ENCODE data around the gene ZNF670. TPM values are rescaled to one million over a fixed set of nuclear protein-coding genes. Genes with fewer than 3 reads are reported as not detected.

The ZNF670 gene
- polyA plus RNA-seq, 2 donors = 0.49 to 1.4 TPM

DNA sequence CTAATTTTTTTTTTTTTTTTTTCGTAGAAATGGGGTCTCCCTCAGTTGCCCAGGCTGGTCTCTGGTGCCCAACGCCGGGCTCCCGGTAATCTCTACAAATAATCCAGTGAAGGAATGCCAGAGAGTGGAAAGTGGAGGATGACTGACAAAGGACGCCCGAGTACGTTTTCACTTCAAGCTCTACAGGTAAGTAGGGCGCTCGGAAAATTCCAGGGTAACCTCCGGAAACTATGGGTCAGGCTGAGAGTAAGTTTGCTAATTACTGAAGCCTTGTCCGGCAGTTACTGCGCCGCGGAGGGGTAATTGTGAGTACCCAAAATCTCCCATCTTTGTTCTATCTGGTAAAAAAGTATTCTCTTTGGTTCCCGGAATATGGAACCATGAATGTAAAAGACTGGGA lies 27.4 kb upstream of the ZNF670 start:
- Histone ChIP-seq H3K4me1 (ENCODE audit: control insufficient read depth in 2 of 2, insufficient read depth in 2 of 2, low read length in 1 of 2) (peaks cover 0 to 2% of the 10 kb centered on the region in 2 donors), H3K9me3 (ENCODE audit: control insufficient read depth in 2 of 2, insufficient read depth in 1 of 2, low read depth in 1 of 2, low read length in 1 of 2) (peaks cover 0 to 2% of the 10 kb centered on the region in 2 donors), H3K4me3 (ENCODE audit: low read depth in 1 of 2, low read length in 2 of 2) (no peak overlapping the region), H3K36me3 (ENCODE audit: control insufficient read depth in 2 of 2, insufficient read depth in 2 of 2, low read length in 1 of 2) (peaks cover 0 to 2% of the 10 kb centered on the region in 2 donors), H3K27me3 (ENCODE audit: control insufficient read depth in 1 of 2, insufficient read depth in 2 of 2, low read length in 2 of 2) (no peaks in the 10 kb centered on the region), H3K27ac (ENCODE audit: low read depth in 2 of 2, low read length in 1 of 2) (no peak overlapping the region)
- 91% methylated on average over 15 of the region's 15 CpGs for WGBS, 2 donors

DNA sequence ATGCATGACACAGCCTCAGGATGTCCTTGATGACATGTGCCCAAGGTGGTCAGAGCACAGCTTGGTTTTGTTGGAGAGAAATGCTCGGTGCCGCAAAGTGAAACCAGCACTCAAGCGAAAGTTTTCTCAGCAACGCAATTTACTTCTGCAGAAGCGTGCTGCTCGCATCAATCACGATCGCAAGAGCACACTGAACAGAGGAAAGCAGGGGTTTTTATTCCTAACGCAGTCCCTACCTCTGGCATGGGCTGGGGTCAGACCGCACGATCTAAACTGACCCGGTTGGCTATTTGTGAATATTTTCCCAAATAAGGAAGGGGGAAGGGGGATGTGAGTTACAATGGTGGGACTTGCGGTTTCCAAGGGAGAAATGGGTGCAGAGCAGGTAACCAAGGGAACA lies 26.4 kb upstream of the ZNF670 start:
- Histone ChIP-seq H3K9me3 (ENCODE audit: control insufficient read depth in 2 of 2, insufficient read depth in 1 of 2, low read depth in 1 of 2, low read length in 1 of 2) (peaks cover 0 to 7% of the 10 kb centered on the region in 2 donors), H3K4me1 (ENCODE audit: control insufficient read depth in 2 of 2, insufficient read depth in 2 of 2, low read length in 1 of 2) (no peaks in the 10 kb centered on the region), H3K27me3 (ENCODE audit: control insufficient read depth in 1 of 2, insufficient read depth in 2 of 2, low read length in 2 of 2) (no peaks in the 10 kb centered on the region), H3K36me3 (ENCODE audit: control insufficient read depth in 2 of 2, insufficient read depth in 2 of 2, low read length in 1 of 2) (peaks cover 7 to 9% of the 10 kb centered on the region in 2 donors), H3K27ac (ENCODE audit: low read depth in 2 of 2, low read length in 1 of 2) (no peak overlapping the region), H3K4me3 (ENCODE audit: low read depth in 1 of 2, low read length in 2 of 2) (peak overlapping the region in 1 of 2 donors; percentile 86)
- 66 to 83% methylated on average over 13 of the region's 13 CpGs for WGBS, 2 donors

DNA sequence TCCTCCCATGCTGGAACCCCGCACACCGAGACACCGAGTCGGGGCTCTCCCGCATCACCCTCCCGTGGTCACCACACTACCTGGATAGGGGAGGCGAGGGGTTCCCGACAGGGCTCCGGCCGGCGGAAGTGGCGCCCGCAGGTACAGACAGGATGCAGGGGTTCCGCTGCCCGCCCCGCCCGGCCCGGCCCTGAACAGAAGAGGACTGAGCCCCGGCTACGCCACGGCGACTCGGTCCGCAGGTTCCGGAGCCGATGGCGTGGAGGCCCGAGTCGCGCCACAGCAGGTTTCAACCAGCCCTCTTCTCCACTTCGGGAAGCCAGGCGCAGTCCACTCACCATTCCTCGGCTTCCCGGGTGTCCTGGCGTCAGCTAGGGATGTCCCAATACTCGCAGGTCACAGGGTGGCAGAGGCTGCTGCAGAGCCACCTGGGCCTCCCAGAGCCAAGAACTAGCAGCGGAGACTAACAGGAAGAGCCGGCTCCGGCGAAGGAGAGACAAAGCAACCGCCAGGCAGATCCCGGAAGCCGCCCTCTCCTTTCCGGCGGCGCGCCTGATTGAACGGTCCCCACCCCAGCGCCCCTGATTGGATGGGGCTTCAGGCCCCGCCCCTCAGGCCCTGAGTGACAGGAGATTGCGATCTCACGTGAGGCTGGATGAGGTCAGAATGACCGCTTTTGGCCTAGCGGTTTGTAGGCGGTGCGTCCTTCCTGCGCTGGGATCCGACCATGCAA lies 25.4 kb upstream of the ZNF670 start, which contains the start of gene ZNF669:
ZNF669 (minus strand) TSS at position 498 of the 733 bp plus-strand sequence; CDS start at position 341, 157 bp downstream.
- peaks cover 0 to 7% of the 10 kb centered on the region in 2 donors for H3K9me3 ChIP-seq (ENCODE audit: control insufficient read depth in 2 of 2, insufficient read depth in 1 of 2, low read depth in 1 of 2, low read length in 1 of 2)
- H3K4me3 ChIP-seq (ENCODE audit: low read depth in 1 of 2, low read length in 2 of 2) = peak within 1 kb of the TSS; percentile 84 to 86
- H3K27me3 ChIP-seq (ENCODE audit: control insufficient read depth in 1 of 2, insufficient read depth in 2 of 2, low read length in 2 of 2) = no peaks in the 10 kb centered on the region
- H3K4me1 ChIP-seq (ENCODE audit: control insufficient read depth in 2 of 2, insufficient read depth in 2 of 2, low read length in 1 of 2) = no peaks in the 10 kb centered on the region
- H3K27ac ChIP-seq (ENCODE audit: low read depth in 2 of 2, low read length in 1 of 2) = peak within 1 kb of the TSS; percentile 87 to 96
- 1% methylated on average over 53 to 58 of the region's 58 CpGs for WGBS, 2 donors
- H3K36me3 ChIP-seq (ENCODE audit: control insufficient read depth in 2 of 2, insufficient read depth in 2 of 2, low read length in 1 of 2) = peaks cover 7 to 9% of the 10 kb centered on the region in 2 donors

DNA sequence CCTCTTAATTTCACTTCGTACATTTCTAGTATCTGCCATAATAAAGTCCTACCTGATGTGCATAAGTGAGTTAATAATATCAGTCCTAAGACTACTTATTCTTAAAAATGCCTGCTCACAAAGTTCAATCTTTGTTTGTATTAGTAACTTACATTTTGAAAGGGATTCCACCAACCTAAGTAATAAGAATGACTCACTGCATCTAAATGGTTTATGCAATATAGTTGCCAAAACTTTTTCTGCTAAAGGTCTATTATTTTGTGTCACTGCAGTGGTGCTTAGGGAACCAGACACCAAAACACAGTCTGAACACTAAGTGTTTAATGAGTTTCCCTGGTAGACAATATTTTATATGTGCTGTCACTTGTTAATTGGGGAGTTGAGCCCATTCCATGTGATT lies 23.8 kb upstream of the ZNF670 start:
- Histone ChIP-seq H3K9me3 (ENCODE audit: control insufficient read depth in 2 of 2, insufficient read depth in 1 of 2, low read depth in 1 of 2, low read length in 1 of 2) (peaks cover 0 to 7% of the 10 kb centered on the region in 2 donors), H3K4me1 (ENCODE audit: control insufficient read depth in 2 of 2, insufficient read depth in 2 of 2, low read length in 1 of 2) (no peaks in the 10 kb centered on the region), H3K27ac (ENCODE audit: low read depth in 2 of 2, low read length in 1 of 2) (no peak overlapping the region), H3K27me3 (ENCODE audit: control insufficient read depth in 1 of 2, insufficient read depth in 2 of 2, low read length in 2 of 2) (no peaks in the 10 kb centered on the region), H3K4me3 (ENCODE audit: low read depth in 1 of 2, low read length in 2 of 2) (no peak overlapping the region), H3K36me3 (ENCODE audit: control insufficient read depth in 2 of 2, insufficient read depth in 2 of 2, low read length in 1 of 2) (peaks cover 7 to 9% of the 10 kb centered on the region in 2 donors)
- WGBS, 2 donors = 96 to 98% methylated on average over 1 of the region's 1 CpG

DNA sequence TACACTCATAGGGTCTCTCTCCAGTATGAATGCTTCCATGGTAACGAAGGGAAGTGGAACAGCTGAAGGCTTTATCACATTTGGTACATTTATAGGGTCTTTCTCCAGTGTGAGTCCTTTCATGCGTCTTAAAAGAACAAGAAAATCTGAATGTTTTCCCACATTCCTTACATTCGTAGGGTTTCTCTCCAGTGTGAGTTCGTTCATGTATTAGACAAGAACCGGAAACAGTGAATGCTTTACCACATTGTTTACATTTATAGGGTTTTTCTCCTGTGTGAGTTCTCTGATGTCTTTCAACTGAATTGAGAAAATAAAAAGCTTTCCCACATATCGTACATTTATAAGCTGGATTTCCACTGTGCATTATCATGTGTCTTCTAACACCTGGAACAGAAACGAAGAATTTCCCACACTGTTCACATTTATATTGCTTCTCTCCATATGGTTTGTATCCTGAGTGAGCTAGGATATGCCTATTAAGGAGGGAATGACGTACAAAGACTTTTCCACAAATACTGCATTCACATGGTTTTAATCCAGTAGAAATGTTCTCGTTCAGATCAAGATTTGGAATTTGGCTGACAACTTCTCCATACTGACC lies 22.2 kb upstream of the ZNF670 start:
- Histone ChIP-seq H3K4me3 (ENCODE audit: low read depth in 1 of 2, low read length in 2 of 2) (no peak overlapping the region), H3K9me3 (ENCODE audit: control insufficient read depth in 2 of 2, insufficient read depth in 1 of 2, low read depth in 1 of 2, low read length in 1 of 2) (peaks cover 6 to 12% of the 10 kb centered on the region in 2 donors), H3K4me1 (ENCODE audit: control insufficient read depth in 2 of 2, insufficient read depth in 2 of 2, low read length in 1 of 2) (peaks cover 0 to 6% of the 10 kb centered on the region in 2 donors), H3K36me3 (ENCODE audit: control insufficient read depth in 2 of 2, insufficient read depth in 2 of 2, low read length in 1 of 2) (peaks cover 7 to 9% of the 10 kb centered on the region in 2 donors), H3K27ac (ENCODE audit: low read depth in 2 of 2, low read length in 1 of 2) (no peak overlapping the region), H3K27me3 (ENCODE audit: control insufficient read depth in 1 of 2, insufficient read depth in 2 of 2, low read length in 2 of 2) (no peaks in the 10 kb centered on the region)
- WGBS, 2 donors = 97 to 98% methylated on average over 9 of the region's 9 CpGs

GRCh38 chr1:247096958-247097357 lies 18.3 kb upstream of the ZNF670 start:
- 94 to 95% methylated on average over 5 of the region's 5 CpGs for WGBS, 2 donors
- Histone ChIP-seq H3K27me3 (ENCODE audit: control insufficient read depth in 1 of 2, insufficient read depth in 2 of 2, low read length in 2 of 2) (no peaks in the 10 kb centered on the region), H3K27ac (ENCODE audit: low read depth in 2 of 2, low read length in 1 of 2) (no peak overlapping the region), H3K36me3 (ENCODE audit: control insufficient read depth in 2 of 2, insufficient read depth in 2 of 2, low read length in 1 of 2) (peaks cover 7 to 9% of the 10 kb centered on the region in 2 donors), H3K4me1 (ENCODE audit: control insufficient read depth in 2 of 2, insufficient read depth in 2 of 2, low read length in 1 of 2) (peaks cover 0 to 6% of the 10 kb centered on the region in 2 donors), H3K9me3 (ENCODE audit: control insufficient read depth in 2 of 2, insufficient read depth in 1 of 2, low read depth in 1 of 2, low read length in 1 of 2) (peaks cover 6 to 12% of the 10 kb centered on the region in 2 donors), H3K4me3 (ENCODE audit: low read depth in 1 of 2, low read length in 2 of 2) (no peak overlapping the region)

DNA sequence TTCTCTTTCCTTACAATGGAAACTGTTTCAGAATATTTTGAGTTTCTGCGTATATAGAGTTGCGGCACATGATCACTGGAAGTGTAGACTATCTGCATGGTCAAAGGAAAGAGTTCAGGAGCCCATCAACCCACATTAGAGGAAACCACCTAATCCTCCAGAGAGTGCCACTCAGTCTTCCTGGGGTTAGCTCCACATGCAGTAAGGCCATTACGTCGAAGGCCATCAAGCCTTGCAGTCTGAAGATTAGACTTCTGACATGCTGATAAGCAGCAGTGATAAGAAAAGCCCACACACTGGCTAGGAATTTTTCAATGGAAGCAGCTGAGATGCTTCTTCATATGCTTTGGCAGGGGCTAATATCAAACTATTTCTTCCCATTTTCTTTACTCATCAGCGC lies 17.9 kb upstream of the ZNF670 start:
- H3K9me3 ChIP-seq (ENCODE audit: control insufficient read depth in 2 of 2, insufficient read depth in 1 of 2, low read depth in 1 of 2, low read length in 1 of 2) = peaks cover 6 to 10% of the 10 kb centered on the region in 2 donors
- peaks cover 0 to 6% of the 10 kb centered on the region in 2 donors for H3K4me1 ChIP-seq (ENCODE audit: control insufficient read depth in 2 of 2, insufficient read depth in 2 of 2, low read length in 1 of 2)
- 88 to 97% methylated on average over 5 of the region's 5 CpGs for WGBS, 2 donors
- H3K27me3 ChIP-seq (ENCODE audit: control insufficient read depth in 1 of 2, insufficient read depth in 2 of 2, low read length in 2 of 2) = no peaks in the 10 kb centered on the region
- peaks cover 7 to 9% of the 10 kb centered on the region in 2 donors for H3K36me3 ChIP-seq (ENCODE audit: control insufficient read depth in 2 of 2, insufficient read depth in 2 of 2, low read length in 1 of 2)
- no peak overlapping the region for H3K27ac ChIP-seq (ENCODE audit: low read depth in 2 of 2, low read length in 1 of 2)
- no peak overlapping the region for H3K4me3 ChIP-seq (ENCODE audit: low read depth in 1 of 2, low read length in 2 of 2)

- 90 to 96% methylated on average over 3 of the region's 3 CpGs for WGBS, 2 donors
- peaks cover 0 to 6% of the 10 kb centered on the region in 2 donors for H3K4me1 ChIP-seq (ENCODE audit: control insufficient read depth in 2 of 2, insufficient read depth in 2 of 2, low read length in 1 of 2)
- H3K36me3 ChIP-seq (ENCODE audit: control insufficient read depth in 2 of 2, insufficient read depth in 2 of 2, low read length in 1 of 2) = peaks cover 7 to 9% of the 10 kb centered on the region in 2 donors
- peaks cover 6 to 10% of the 10 kb centered on the region in 2 donors for H3K9me3 ChIP-seq (ENCODE audit: control insufficient read depth in 2 of 2, insufficient read depth in 1 of 2, low read depth in 1 of 2, low read length in 1 of 2)
- no peaks in the 10 kb centered on the region for H3K27me3 ChIP-seq (ENCODE audit: control insufficient read depth in 1 of 2, insufficient read depth in 2 of 2, low read length in 2 of 2)
- no peak overlapping the region for H3K4me3 ChIP-seq (ENCODE audit: low read depth in 1 of 2, low read length in 2 of 2)
- no peak overlapping the region for H3K27ac ChIP-seq (ENCODE audit: low read depth in 2 of 2, low read length in 1 of 2)
These were observed 17.5 kb upstream of the ZNF670 start for GRCh38 chr1:247096112-247096511.

DNA sequence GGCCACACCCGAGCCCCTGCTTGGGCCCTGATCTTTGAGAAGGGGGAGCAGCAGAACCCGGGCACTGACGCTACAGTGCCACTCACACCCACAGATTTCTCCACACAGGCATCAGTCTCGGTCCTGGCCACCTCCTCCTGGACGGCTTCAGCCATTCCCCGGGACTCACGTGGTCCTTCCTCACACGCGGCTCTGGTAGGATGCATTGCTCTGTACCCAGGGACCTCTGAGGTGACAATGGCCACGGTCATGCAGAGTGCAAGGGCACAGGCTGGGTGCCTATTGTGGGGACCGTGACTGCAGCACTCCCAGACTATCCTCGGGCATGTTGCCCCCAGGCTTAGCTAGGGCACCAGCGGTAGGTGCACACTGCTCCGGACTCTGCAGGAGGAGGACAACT lies 11.8 kb upstream of the ZNF670 start:
- no peak overlapping the region for H3K27ac ChIP-seq (ENCODE audit: low read depth in 2 of 2, low read length in 1 of 2)
- no peaks in the 10 kb centered on the region for H3K4me1 ChIP-seq (ENCODE audit: control insufficient read depth in 2 of 2, insufficient read depth in 2 of 2, low read length in 1 of 2)
- no peak overlapping the region for H3K4me3 ChIP-seq (ENCODE audit: low read depth in 1 of 2, low read length in 2 of 2)
- H3K36me3 ChIP-seq (ENCODE audit: control insufficient read depth in 2 of 2, insufficient read depth in 2 of 2, low read length in 1 of 2) = no peaks in the 10 kb centered on the region
- WGBS, 2 donors = 72 to 86% methylated on average over 14 of the region's 14 CpGs
- peaks cover 0 to 2% of the 10 kb centered on the region in 2 donors for H3K9me3 ChIP-seq (ENCODE audit: control insufficient read depth in 2 of 2, insufficient read depth in 1 of 2, low read depth in 1 of 2, low read length in 1 of 2)
- no peaks in the 10 kb centered on the region for H3K27me3 ChIP-seq (ENCODE audit: control insufficient read depth in 1 of 2, insufficient read depth in 2 of 2, low read length in 2 of 2)
